GM18499 (cell line): ENCODE measurements around the gene RPRML.
"Not testable (repeated sequence)": the region's sequence is repeated elsewhere in the genome, so short reads cannot be mapped to it uniquely, and the experiment has no call there.

Experiments used
- ATAC-seq: cut with Tn5 transposase; IDR thresholded peaks from one replicate; pipeline ENCODE4 v1.9.1; 2021; ENCODE audit warnings: moderate number of reproducible peaks; ENCODE audit not compliant: insufficient read depth, unreplicated experiment

Gene RPRML

DNA sequence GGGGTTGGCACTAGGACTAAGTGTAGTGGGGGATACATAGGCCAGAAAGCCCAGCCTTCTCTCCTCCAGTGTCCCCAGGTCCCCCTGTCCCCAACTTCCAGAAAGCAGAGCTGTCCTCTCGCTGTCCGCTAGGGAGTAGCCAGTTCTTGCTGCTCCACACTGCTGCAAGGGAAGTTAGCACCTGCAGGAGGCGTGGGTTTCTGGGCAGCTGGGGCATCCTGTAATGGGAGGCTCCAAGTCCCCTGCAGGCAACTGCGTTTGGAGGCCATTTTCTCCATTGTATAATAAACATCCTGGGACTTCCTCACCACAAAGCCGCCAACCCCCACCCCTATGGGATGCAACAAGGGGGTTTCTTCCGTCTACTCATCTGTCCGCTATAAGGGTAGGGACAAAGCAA is 1.7 kb downstream of the RPRML start:
- no peak for ATAC-seq

- no peak for ATAC-seq
Measured at GRCh38 chr17:46976626-46977270, 2.3 kb downstream of the RPRML start.

DNA sequence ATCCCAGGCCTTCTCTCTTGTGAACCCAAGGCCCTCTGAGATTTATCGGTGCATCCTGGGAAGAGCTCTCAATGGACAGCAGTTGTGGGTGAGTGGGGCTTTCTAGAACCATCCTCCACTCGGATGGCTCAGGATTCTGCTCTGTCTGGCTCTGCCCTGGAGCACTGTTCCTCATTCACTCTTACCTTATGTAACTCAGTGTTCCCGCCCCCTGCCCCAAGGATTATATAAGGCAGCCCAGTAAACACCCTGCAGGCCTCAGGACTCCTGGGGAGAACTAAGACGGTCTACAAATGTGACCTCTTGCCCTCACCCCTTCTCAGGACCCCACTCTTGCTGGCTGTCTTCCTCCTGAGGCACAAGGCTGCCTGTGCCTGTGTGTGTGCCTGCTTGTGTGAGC is 3.8 kb downstream of the RPRML start:
- ATAC-seq = no peak

DNA sequence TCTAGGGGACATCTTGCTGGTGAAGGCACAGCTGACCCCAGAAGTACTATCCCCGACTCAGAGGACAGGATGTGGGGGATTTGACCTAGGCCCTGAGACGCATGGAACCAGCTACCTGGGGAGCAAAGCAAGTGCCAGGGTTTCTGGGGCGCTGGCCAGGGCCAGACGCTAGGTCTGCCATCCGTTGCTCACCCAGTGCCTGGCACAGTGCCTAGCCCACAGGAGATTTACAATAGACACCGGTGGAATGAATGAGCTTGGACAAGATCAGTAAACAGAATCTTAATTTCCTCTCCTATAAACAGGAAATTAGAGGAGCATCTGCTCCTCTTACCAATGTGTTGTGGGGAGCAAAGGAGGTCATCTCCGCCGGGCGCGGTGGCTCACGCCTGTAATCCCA is 5.0 kb downstream of the RPRML start:
- ATAC-seq = no peak

- no peak for ATAC-seq
Measured at GRCh38 chr17:46972346-46972745, 6.7 kb downstream of the RPRML start.

GRCh38 chr17:46971647-46972300 is 7.3 kb downstream of the RPRML start:
- no peak for ATAC-seq

- no peak for ATAC-seq
Measured at GRCh38 chr17:46968896-46969295, 10.2 kb downstream of the RPRML start.

DNA sequence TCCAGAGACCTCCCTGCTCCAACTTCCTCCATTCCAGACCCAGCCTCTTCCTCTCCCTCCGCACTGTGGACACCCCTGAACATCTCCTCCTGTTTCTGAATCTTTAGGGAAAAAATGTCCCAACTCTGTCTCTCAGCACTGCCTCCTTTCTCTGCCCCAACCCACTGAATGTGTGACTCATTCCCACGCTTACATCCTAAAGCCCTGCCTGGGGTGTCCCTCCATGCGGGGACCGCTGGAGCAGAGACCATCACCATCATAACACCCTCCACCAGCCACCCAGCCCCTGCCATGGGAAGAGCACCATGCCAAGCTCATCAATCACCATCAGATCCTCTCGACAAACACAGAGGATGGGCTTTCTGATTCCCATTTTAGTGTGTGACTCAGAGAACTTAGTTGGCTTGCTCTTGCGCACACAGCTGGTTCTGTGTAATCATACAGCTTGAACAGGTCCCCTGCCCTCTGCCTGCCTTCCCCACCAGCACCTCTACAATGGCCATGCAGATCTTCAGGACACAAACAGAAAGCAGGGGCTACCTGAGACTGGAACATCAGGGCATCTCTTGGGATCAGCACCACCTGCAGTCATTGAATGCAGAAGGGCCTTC is 10.7 kb downstream of the RPRML start:
- no peak for ATAC-seq

DNA sequence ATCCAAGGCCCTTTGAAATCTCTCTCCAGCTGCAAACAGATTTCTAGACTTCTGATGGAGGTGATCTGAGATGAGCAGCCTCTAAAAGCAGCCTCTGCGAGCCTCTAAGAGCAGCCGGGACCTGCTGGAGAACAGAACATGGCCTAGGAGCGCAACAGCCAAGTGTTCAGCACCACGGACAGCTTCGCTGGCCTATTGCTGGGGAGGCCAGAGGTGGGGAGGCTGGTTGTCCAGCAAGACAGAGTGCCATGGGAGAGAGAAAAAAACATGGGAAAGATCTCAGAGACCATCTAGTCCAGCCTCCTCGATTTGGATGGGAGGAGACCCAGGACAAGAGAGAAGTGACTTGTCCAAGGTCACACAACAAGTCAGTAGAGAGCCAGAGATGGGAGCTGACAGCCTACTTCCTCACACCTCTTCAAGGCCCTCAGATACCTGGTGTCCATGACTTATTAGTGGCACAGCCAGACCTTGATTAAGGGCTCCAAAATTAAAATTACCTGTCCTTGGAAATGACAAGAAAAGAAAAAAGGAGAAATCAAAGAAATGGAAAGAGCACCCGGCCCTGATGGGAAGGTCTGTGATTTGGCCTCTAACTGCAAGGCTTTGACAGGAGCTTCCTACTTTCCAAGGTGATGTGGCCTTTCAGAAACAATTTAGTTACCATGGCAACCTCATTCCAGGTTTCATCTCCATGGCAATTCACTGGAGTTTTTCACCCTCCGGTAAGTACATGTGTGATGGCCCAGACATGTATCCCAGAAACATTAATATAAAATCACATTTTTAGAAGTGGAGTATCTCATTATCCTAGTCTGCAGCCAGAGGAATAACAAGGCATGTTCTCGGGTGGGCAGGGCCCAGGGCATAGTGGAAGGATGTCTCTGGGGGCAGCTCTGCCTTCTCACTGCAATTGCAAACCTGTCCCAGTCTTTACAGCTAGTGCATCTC is 14.5 kb downstream of the RPRML start:
- no peak for ATAC-seq

DNA sequence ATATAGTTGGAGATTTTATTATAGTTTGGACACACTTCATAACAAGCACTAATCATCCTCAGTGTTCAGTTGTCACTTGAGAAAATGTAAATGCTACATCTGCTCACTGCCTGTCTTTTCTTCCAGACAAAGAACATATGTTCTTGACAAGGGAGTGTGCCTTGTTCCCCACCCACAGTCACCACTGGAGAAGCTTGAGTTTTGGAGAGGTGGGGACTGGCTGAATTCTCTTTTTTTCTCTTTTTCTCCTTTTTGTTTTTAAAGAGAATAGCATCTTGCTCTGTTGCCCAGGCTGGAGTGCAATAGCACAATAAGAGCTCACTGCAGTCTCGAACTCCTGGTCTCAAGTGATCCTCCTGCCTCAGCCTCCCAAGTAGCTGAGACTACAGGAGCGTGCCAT is 15.5 kb downstream of the RPRML start:
- ATAC-seq = no peak

GRCh38 chr17:46962374-46962790 is 16.7 kb downstream of the RPRML start:
- ATAC-seq = no peak

DNA sequence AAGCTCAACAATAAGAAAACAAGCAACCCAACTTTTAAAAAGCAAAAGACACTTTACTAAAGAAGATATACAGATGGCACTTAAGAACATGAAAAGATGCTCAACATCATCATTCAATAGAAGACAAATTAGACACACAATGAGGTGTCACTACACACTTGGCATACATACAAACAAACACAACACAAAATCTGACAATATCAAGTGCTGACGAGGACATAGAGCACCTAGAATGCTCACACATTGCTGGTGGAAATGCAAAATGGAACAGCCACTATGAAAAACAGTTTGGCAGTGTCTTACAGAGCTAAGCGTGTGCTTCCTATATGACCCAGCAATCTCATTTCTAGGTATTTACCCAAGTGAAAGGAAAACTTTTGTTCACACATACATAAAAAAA is 18.9 kb downstream of the RPRML start:
- ATAC-seq = no peak

DNA sequence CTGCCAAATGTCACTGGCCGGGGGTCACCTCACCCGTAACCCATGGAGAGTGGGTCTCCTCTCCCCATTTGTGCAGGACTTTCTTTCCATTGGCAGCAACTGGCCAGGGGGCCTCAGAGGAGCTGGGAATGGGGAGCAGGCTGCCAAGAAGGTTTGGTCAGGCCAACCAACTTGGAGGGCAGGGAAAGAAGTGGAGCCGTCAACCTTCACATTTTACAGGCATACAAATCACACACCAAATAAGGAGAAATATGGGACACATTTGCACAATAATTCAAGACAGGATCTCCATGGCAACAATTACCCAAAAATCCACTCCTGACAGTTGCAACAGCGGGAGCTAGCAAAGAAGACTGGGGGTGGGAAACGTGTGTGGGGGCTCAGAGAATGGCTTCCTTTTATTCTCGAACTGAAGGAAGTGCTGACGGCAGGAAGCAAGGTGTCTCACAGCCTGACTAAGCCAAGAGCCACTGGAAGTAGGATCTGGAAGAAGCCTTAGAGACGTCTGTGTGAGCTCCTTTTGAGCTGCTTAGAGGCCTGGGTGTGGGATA is 20.9 kb downstream of the RPRML start:
- ATAC-seq = no peak

GRCh38 chr17:46953191-46953590 is 25.9 kb downstream of the RPRML start:
- ATAC-seq = not testable (repeated sequence)

GRCh38 chr17:46952115-46952514 is 26.9 kb downstream of the RPRML start:
- no peak for ATAC-seq

DNA sequence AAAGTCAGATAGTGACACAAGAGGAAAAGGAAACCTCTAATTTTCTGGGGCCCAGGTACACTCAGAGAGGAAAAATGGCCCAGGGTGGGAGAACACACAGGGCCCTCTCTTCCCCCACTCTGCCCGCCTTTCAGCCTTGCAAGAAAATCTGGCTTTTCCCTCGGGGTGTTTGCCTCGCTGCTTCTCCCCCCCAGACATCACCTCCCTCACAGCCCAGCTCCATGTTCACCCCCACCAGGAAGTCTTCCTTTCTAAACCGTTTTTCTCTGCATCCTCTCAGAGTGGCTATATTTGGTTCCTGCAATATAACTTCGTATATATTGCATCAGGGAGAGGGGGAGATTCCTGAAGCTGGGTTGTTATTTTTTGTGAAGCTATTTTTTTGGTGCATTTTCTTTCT is 27.3 kb downstream of the RPRML start:
- ATAC-seq = no peak

DNA sequence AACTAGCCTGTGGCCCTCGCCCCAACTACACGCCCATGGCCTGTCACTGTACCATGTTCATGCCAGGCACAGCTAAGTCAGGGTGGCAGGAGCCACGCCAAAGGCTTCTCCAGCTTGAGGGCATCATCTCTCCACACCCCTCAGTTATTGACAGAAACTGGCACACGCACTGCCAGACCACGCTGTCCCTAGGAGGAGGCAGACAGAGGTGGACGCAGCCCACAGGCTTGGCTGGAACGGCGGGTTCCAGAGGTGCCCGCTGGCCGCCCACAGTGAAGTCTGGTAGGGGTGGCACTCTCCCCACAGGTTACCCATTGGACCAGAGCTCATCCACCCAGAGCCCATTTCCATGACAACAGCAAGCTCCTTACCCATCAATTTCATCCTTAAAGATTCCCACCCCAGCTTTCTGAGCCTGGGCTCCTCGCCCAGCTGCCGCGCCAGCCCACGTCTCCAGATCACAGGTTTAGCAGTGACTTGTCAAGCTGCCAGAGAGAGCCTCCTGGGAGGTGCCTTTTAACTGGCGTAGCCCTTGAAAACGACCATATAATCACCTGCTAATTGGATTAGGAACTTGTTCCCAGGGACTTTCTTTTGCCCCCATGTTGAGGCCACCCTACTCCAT is 27.9 kb downstream of the RPRML start:
- ATAC-seq = no peak

GRCh38 chr17:46950342-46950996 is 28.6 kb downstream of the RPRML start:
- no peak for ATAC-seq
